Upper lobe of left lung (tissue), 4 donors: ENCODE measurements around the gene ARSH.

Source experiments
- CTCF ChIP-seq, 6 experiments: fragments of 450-650 bp in 4 of 6; fragments of 200-600 bp in 2 of 6; sonication (generic) in 2 of 6; IDR thresholded peaks; one replicate each; pipeline ENCODE4 v1.5.1; 2016 to 2019; ENCODE audit warnings: antibody characterized with exemption in 6 of 6
- EP300 ChIP-seq, 4 donors: sonication (generic); formaldehyde crosslinking; IDR thresholded peaks; one replicate each; pipeline ENCODE4 v1.5.1; 2017; ENCODE audit warnings: antibody characterized with exemption in 4 of 4, control low read depth in 2 of 4
- POLR2A ChIP-seq, 4 donors: fragments of 450-650 bp; IDR thresholded peaks; one replicate each; pipeline ENCODE4 v1.5.1; 2016 to 2017; ENCODE audit warnings: antibody characterized with exemption in 4 of 4, mild to moderate bottlenecking in 2 of 4
- POLR2AphosphoS5 ChIP-seq, 2 donors: sonication (generic); formaldehyde crosslinking; IDR thresholded peaks; one replicate each; pipeline ENCODE4 v1.5.1; 2017; ENCODE audit warnings: antibody characterized with exemption in 2 of 2

GRCh38 chrX:2960861-2961515 is 45.4 kb upstream of the ARSH start:
- no peak for TF ChIP-seq CTCF (IDR thresholded peaks at IDR 0.05)
- no peak for TF ChIP-seq EP300 (IDR thresholded peaks at IDR 0.05)
- no peak for TF ChIP-seq POLR2A (IDR thresholded peaks at IDR 0.05)
- TF ChIP-seq POLR2AphosphoS5 (IDR thresholded peaks at IDR 0.05): no peak
